Panc1 (cell line): ENCODE measurements around the gene PLCL1. TPM values are rescaled to one million over a fixed set of nuclear protein-coding genes. Genes with fewer than 3 reads are reported as not detected.

Source experiments
- ATAC-seq: fragments of 200-7000 bp; cut with Tn5 transposase; 2 replicates; pipeline ENCODE4 v1.9.1; 2020; ENCODE audit warnings: mild to moderate bottlenecking, moderate library complexity
- BruUV-seq: library from RNA; stranded (reverse); fragments of 400-500 nt; replicated peaks from 2 replicates; lab custom pipeline; 2021; lab: Mats Ljungman, UMichigan
- CTCF ChIA-PET: fragments of 300-600 bp; sonication (Branson Sonifier 250); formaldehyde crosslinking; loops from one replicate; lab custom pipeline; 2022; ENCODE audit warnings: antibody characterized with exemption; lab: Charles Lee
- POLR2A ChIA-PET: fragments of 300-600 bp; sonication (Branson Sonifier 250); formaldehyde crosslinking; loops from one replicate; lab custom pipeline; 2022; ENCODE audit warnings: antibody characterized with exemption; lab: Charles Lee
- DNase-seq: peaks from one replicate; pipeline ENCODE4 v3.0.0-alpha.2; 2010; ENCODE audit warnings: low read depth, low spot score
- H3K27ac ChIP-seq: 2 replicates; pipeline ENCODE4 v1.5.1; 2011; ENCODE audit warnings: mild to moderate bottlenecking, low read length, inconsistent platforms
- H3K27me3 ChIP-seq: fragments of 200-500 bp; sonication (Bioruptor generic); 2 replicates; pipeline ENCODE4 v1.6.0; 2014; ENCODE audit warnings: low read length, inconsistent platforms; ENCODE audit not compliant: control insufficient read depth, insufficient read depth
- H3K36me3 ChIP-seq: fragments of 200-500 bp; sonication (Bioruptor generic); 2 replicates; pipeline ENCODE4 v1.5.1; 2014; ENCODE audit warnings: inconsistent platforms, mild to moderate bottlenecking, low read length, moderate library complexity; ENCODE audit not compliant: control insufficient read depth, insufficient read depth
- H3K4me1 ChIP-seq: 2 replicates; pipeline ENCODE4 v1.5.1; 2011; ENCODE audit warnings: inconsistent platforms, mild to moderate bottlenecking, low read length, moderate library complexity; ENCODE audit not compliant: control insufficient read depth, insufficient read depth
- H3K4me3 ChIP-seq, 2 experiments: 2 replicates each; pipeline ENCODE4 v1.5.1; 2011 to 2012; ENCODE audit warnings: low read depth in 2 of 2, low read length in 2 of 2, mild to moderate bottlenecking in 2 of 2, inconsistent platforms in 1 of 2, moderate library complexity in 1 of 2
- H3K9me3 ChIP-seq: fragments of 200-500 bp; sonication (Bioruptor generic); 2 replicates; pipeline ENCODE4 v1.5.1; 2014; ENCODE audit warnings: low read depth, mild to moderate bottlenecking, inconsistent platforms, low read length, moderate library complexity; ENCODE audit not compliant: control insufficient read depth, insufficient read depth
- POLR2AphosphoS5 ChIP-seq: IDR thresholded peaks from 2 replicates; pipeline ENCODE4 v1.6.1; 2012; ENCODE audit warnings: mild to moderate bottlenecking, low read depth, low read length, moderate library complexity
- SIN3A ChIP-seq: IDR thresholded peaks from 2 replicates; pipeline ENCODE4 v1.6.1; 2012; ENCODE audit warnings: low read depth, mild to moderate bottlenecking, low read length, moderate library complexity, borderline replicate concordance; ENCODE audit not compliant: insufficient read depth
- TCF7L2 ChIP-seq: IDR thresholded peaks from 2 replicates; pipeline ENCODE4 v1.6.1; 2011; ENCODE audit warnings: mild to moderate bottlenecking, low read depth, low read length, inconsistent platforms
- in situ Hi-C: cut with HindIII; loops from 2 replicates; pipeline ENCODE4 v1.10.0; 2016; ENCODE audit warnings: low sequenced_read_pairs, low pct_unique_long_range_greater_than_20kb
- intact Hi-C: fragments of 100-400 bp; cut with micrococcal nuclease; formaldehyde crosslinking; loops from one replicate; pipeline ENCODE4 v1.10.0; 2022; ENCODE audit not compliant: unreplicated experiment
- total RNA-seq: library from RNA; stranded (reverse); gene quantifications from one replicate; pipeline ENCODE4 v1.2.1, GENCODE V29; 2021; ENCODE audit not compliant: unreplicated experiment
- TF ChIP-seq, protein P1 (sequence below): fragments of 450-650 bp; IDR thresholded peaks from 2 replicates; pipeline ENCODE4 v1.5.1; 2017; ENCODE audit warnings: mild to moderate bottlenecking
- TF ChIP-seq, protein P2 (sequence below), 2 experiments: IDR thresholded peaks; 2 replicates each; pipeline ENCODE4 v1.6.1; 2011 to 2012; ENCODE audit warnings: low read depth in 2 of 2, control low read depth in 1 of 2, low read length in 1 of 2, mild to moderate bottlenecking in 1 of 2, moderate library complexity in 1 of 2; ENCODE audit not compliant: insufficient read depth in 1 of 2

Gene PLCL1
- total RNA-seq, 1 experiment from 2014 or later = not detected

GRCh38 chr2:198044777-198045176, 240.4 kb downstream of the PLCL1 start:
- ChIA-PET POLR2A (no interaction called here), CTCF (no interaction called here)
- no TSS peak for BruUV-seq
- H3K27me3 ChIP-seq = no peaks in the 10 kb centered on the region; the same call in none of the 2 replicates
- ATAC-seq (no peak), DNase-seq (no peak)
- intact Hi-C loops (no loop called here), in situ Hi-C loops (no loop called here)
- H3K4me1 ChIP-seq = no peaks in the 10 kb centered on the region
- no peaks in the 10 kb centered on the region for H3K9me3 ChIP-seq
- TF ChIP-seq, protein P1, sequence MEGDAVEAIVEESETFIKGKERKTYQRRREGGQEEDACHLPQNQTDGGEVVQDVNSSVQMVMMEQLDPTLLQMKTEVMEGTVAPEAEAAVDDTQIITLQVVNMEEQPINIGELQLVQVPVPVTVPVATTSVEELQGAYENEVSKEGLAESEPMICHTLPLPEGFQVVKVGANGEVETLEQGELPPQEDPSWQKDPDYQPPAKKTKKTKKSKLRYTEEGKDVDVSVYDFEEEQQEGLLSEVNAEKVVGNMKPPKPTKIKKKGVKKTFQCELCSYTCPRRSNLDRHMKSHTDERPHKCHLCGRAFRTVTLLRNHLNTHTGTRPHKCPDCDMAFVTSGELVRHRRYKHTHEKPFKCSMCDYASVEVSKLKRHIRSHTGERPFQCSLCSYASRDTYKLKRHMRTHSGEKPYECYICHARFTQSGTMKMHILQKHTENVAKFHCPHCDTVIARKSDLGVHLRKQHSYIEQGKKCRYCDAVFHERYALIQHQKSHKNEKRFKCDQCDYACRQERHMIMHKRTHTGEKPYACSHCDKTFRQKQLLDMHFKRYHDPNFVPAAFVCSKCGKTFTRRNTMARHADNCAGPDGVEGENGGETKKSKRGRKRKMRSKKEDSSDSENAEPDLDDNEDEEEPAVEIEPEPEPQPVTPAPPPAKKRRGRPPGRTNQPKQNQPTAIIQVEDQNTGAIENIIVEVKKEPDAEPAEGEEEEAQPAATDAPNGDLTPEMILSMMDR = no peak
- TF ChIP-seq SIN3A (no peak), TCF7L2 (no peak), POLR2AphosphoS5 (no peak)
- TF ChIP-seq, protein P2, sequence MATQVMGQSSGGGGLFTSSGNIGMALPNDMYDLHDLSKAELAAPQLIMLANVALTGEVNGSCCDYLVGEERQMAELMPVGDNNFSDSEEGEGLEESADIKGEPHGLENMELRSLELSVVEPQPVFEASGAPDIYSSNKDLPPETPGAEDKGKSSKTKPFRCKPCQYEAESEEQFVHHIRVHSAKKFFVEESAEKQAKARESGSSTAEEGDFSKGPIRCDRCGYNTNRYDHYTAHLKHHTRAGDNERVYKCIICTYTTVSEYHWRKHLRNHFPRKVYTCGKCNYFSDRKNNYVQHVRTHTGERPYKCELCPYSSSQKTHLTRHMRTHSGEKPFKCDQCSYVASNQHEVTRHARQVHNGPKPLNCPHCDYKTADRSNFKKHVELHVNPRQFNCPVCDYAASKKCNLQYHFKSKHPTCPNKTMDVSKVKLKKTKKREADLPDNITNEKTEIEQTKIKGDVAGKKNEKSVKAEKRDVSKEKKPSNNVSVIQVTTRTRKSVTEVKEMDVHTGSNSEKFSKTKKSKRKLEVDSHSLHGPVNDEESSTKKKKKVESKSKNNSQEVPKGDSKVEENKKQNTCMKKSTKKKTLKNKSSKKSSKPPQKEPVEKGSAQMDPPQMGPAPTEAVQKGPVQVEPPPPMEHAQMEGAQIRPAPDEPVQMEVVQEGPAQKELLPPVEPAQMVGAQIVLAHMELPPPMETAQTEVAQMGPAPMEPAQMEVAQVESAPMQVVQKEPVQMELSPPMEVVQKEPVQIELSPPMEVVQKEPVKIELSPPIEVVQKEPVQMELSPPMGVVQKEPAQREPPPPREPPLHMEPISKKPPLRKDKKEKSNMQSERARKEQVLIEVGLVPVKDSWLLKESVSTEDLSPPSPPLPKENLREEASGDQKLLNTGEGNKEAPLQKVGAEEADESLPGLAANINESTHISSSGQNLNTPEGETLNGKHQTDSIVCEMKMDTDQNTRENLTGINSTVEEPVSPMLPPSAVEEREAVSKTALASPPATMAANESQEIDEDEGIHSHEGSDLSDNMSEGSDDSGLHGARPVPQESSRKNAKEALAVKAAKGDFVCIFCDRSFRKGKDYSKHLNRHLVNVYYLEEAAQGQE (IDR thresholded peaks at IDR 0.05; ENCODE audit: insufficient read depth in 1 of 2, low read depth in 2 of 2, low read length in 1 of 2) = no peak
- no peaks in the 10 kb centered on the region for H3K36me3 ChIP-seq
- H3K4me3 ChIP-seq = no peak overlapping the region
- H3K27ac ChIP-seq = no peak overlapping the region

- Histone ChIP-seq H3K36me3 (no peaks in the 10 kb centered on the region), H3K4me3 (no peak overlapping the region), H3K27me3 (no peaks in the 10 kb centered on the region; the same call in none of the 2 replicates), H3K27ac (no peak overlapping the region), H3K9me3 (no peaks in the 10 kb centered on the region), H3K4me1 (no peaks in the 10 kb centered on the region)
- no peak for ATAC-seq
- intact Hi-C loops (no loop called here), in situ Hi-C loops (no loop called here)
- ChIA-PET POLR2A (no interaction called here), CTCF (no interaction called here)
- TF ChIP-seq SIN3A = no peak
- no peak for TF ChIP-seq TCF7L2
- TF ChIP-seq POLR2AphosphoS5 = no peak
- TF ChIP-seq, protein P1 = no peak
- TF ChIP-seq, protein P2 (IDR thresholded peaks at IDR 0.05; ENCODE audit: insufficient read depth in 1 of 2, low read depth in 2 of 2, low read length in 1 of 2) = no peak
- DNase-seq = no peak
- BruUV-seq = no TSS peak
Observed at GRCh38 chr2:198045227-198045626, 240.8 kb downstream of the PLCL1 start.
